Transverse colon (tissue), 4 donors: Measurements from ENCODE around the gene SLC22A3.

Experiments
- EP300 ChIP-seq: sonication (generic); formaldehyde crosslinking; IDR thresholded peaks from one replicate; pipeline ENCODE4 v1.6.1; 2017; ENCODE audit warnings: antibody characterized with exemption, low read depth
- POLR2A ChIP-seq: fragments of 450-650 bp; IDR thresholded peaks from one replicate; pipeline ENCODE4 v1.6.1; 2016; ENCODE audit warnings: antibody characterized with exemption, mild to moderate bottlenecking, moderate library complexity
- POLR2AphosphoS5 ChIP-seq, 3 donors: sonication (generic); formaldehyde crosslinking; IDR thresholded peaks; one replicate each; pipeline ENCODE4 v1.6.1; 2016; ENCODE audit warnings: antibody characterized with exemption in 3 of 3
- TF ChIP-seq, protein P1 (sequence below), 5 experiments: fragments of 200-600 bp in 3 of 5; fragments of 450-650 bp in 2 of 5; sonication (generic) in 3 of 5; IDR thresholded peaks; 1 replicate in 2 of 5; 2 replicates in 3 of 5; pipeline ENCODE4 v1.5.1; 2016 to 2017; ENCODE audit warnings: antibody characterized with exemption in 5 of 5, inconsistent platforms in 3 of 5, mild to moderate bottlenecking in 2 of 5, moderate library complexity in 1 of 5

DNA sequence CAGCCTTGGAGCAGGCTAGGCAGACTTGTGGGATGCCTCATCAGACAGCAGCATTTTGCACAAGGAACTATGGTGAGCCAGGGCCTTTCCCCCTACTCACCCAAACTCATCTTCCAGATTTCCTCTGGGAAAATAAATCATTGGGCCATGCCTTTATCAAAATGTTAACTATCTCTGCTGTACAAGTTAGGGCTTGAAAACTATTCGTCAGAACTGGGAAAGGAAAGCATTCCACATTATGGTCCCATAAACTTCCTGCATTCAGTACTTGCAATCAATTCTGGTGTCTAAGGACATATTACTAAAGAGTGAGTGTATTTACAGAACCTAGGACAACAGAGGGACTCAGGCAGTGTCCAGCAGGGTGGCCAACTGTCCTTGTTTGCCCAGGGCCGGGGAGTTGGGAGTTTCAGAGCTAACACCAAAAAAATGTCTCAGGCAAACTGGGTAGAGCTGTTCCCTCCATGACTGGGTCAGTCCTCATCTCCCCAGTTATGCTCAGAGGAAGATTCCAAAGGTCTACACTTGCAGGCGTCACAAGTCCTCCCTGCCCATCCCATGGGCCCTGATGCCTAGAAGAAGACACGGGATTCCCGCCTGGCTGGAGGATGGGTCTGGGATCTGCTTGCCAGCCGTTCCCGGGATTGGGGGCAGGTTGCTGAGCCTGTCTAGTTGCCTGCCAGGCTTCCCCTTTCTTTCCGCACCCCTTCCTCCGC, 72.2 kb downstream of the SLC22A3 start:
- TF ChIP-seq, protein P1, sequence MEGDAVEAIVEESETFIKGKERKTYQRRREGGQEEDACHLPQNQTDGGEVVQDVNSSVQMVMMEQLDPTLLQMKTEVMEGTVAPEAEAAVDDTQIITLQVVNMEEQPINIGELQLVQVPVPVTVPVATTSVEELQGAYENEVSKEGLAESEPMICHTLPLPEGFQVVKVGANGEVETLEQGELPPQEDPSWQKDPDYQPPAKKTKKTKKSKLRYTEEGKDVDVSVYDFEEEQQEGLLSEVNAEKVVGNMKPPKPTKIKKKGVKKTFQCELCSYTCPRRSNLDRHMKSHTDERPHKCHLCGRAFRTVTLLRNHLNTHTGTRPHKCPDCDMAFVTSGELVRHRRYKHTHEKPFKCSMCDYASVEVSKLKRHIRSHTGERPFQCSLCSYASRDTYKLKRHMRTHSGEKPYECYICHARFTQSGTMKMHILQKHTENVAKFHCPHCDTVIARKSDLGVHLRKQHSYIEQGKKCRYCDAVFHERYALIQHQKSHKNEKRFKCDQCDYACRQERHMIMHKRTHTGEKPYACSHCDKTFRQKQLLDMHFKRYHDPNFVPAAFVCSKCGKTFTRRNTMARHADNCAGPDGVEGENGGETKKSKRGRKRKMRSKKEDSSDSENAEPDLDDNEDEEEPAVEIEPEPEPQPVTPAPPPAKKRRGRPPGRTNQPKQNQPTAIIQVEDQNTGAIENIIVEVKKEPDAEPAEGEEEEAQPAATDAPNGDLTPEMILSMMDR (IDR thresholded peaks at IDR 0.05), result no peak
- TF ChIP-seq POLR2AphosphoS5 (IDR thresholded peaks at IDR 0.05) (no peak), POLR2A (no peak), EP300 (no peak)
